PC-3 (cell line): Measurements from ENCODE around the gene FRMPD4. TPM values are rescaled to one million over a fixed set of nuclear protein-coding genes. Genes with fewer than 3 reads are reported as not detected.

Source experiments
- ATAC-seq: fragments of 200-7000 bp; cut with Tn5 transposase; 2 replicates; pipeline ENCODE4 v1.9.1; 2020; ENCODE audit warnings: mild to moderate bottlenecking, moderate library complexity
- BruUV-seq: library from RNA; stranded (reverse); fragments of 400-500 nt; replicated peaks from 2 replicates; lab custom pipeline; 2021; lab: Mats Ljungman, UMichigan
- CTCF ChIA-PET: fragments of 300-600 bp; sonication (Branson Sonifier 250); formaldehyde crosslinking; loops from one replicate; lab custom pipeline; 2022; ENCODE audit warnings: antibody characterized with exemption; lab: Charles Lee
- POLR2A ChIA-PET: fragments of 300-600 bp; sonication (Branson Sonifier 250); formaldehyde crosslinking; loops from one replicate; lab custom pipeline; 2022; ENCODE audit warnings: antibody characterized with exemption; ENCODE audit not compliant: unreplicated experiment; lab: Charles Lee
- DNase-seq: peaks from one replicate; pipeline ENCODE4 v3.0.0-alpha.2; 2015
- H2AFZ ChIP-seq: fragments of 300-600 bp; sonication (generic); 2 replicates; pipeline ENCODE4 v1.6.0; 2016; ENCODE audit warnings: antibody characterized with exemption, low read length
- H3F3A ChIP-seq: fragments of 300-600 bp; sonication (generic); one replicate; pipeline ENCODE4 v1.6.0; 2017; ENCODE audit warnings: antibody characterized with exemption, low read length, control low read depth, mild to moderate bottlenecking; ENCODE audit not compliant: unreplicated experiment
- H3K27ac ChIP-seq: fragments of 300-600 bp; sonication (generic); 2 replicates; pipeline ENCODE4 v1.5.1; 2016; ENCODE audit warnings: mild to moderate bottlenecking, low read length
- H3K27me3 ChIP-seq: fragments of 300-600 bp; sonication (generic); 2 replicates; pipeline ENCODE4 v1.6.1; 2016; ENCODE audit warnings: low read length, mixed read lengths
- H3K36me3 ChIP-seq: fragments of 300-600 bp; sonication (generic); 2 replicates; pipeline ENCODE4 v1.6.1; 2016; ENCODE audit warnings: low read depth, mixed run types, low read length, mixed read lengths
- H3K4me1 ChIP-seq: fragments of 300-600 bp; sonication (generic); 2 replicates; pipeline ENCODE4 v1.5.1; 2016; ENCODE audit warnings: low read length; ENCODE audit not compliant: insufficient read depth
- H3K4me2 ChIP-seq: fragments of 300-600 bp; sonication (generic); 2 replicates; pipeline ENCODE4 v1.6.0; 2016; ENCODE audit warnings: low read length
- H3K4me3 ChIP-seq: fragments of 300-600 bp; sonication (generic); 2 replicates; pipeline ENCODE4 v1.5.1; 2016; ENCODE audit warnings: mild to moderate bottlenecking, low read length, mixed read lengths
- H3K79me2 ChIP-seq: fragments of 300-600 bp; sonication (generic); 2 replicates; pipeline ENCODE4 v1.6.1; 2017; ENCODE audit warnings: low read length, mixed read lengths
- H3K9ac ChIP-seq: fragments of 300-600 bp; sonication (generic); 2 replicates; pipeline ENCODE4 v1.6.0; 2016; ENCODE audit warnings: mild to moderate bottlenecking, low read length
- H3K9me2 ChIP-seq: fragments of 300-600 bp; sonication (generic); replicated peaks from 2 replicates; pipeline ENCODE4 v1.6.1; 2016; ENCODE audit warnings: mixed run types, low read length, mixed read lengths
- H3K9me3 ChIP-seq: fragments of 300-600 bp; sonication (generic); 2 replicates; pipeline ENCODE4 v1.6.1; 2016; ENCODE audit warnings: low read length, mixed read lengths
- H4K20me1 ChIP-seq: fragments of 300-600 bp; sonication (generic); 2 replicates; pipeline ENCODE4 v1.6.1; 2016; ENCODE audit warnings: low read length, mixed read lengths
- CTCF ChIP-seq: fragments of 300-600 bp; sonication (generic); conservative IDR thresholded peaks from 2 replicates; pipeline ENCODE4 v1.5.1; 2017; ENCODE audit warnings: antibody characterized with exemption, low read depth, mild to moderate bottlenecking, low read length
- EZH2 ChIP-seq: fragments of 300-600 bp; sonication (generic); IDR thresholded peaks from one replicate; pipeline ENCODE4 v1.6.1; 2017; ENCODE audit warnings: antibody characterized with exemption, mild to moderate bottlenecking, low read length; ENCODE audit not compliant: unreplicated experiment
- EZH2phosphoT487 ChIP-seq: fragments of 300-600 bp; sonication (generic); IDR thresholded peaks from 2 replicates; pipeline ENCODE4 v1.6.1; 2018; ENCODE audit warnings: mild to moderate bottlenecking, antibody characterized with exemption, low read length, borderline replicate concordance
- intact Hi-C: fragments of 100-400 bp; cut with micrococcal nuclease; formaldehyde crosslinking; loops from 2 replicates; pipeline ENCODE4 v1.9.0; 2023
- total RNA-seq: library from RNA; depleted of rRNA; stranded (reverse); fragments of >200 nt; gene quantifications from 2 replicates; pipeline ENCODE4 v1.2.3, GENCODE V29; 2014

The FRMPD4 gene
- total RNA-seq, 1 experiment from 2014 or later: 0.15 TPM

GRCh38 chrX:12396584-12396983 is 258.3 kb downstream of the FRMPD4 start:
- H3K79me2 ChIP-seq: no peaks in the 10 kb centered on the region
- DNase-seq (no peak), ATAC-seq (no peak)
- H3K27ac ChIP-seq: no peak overlapping the region
- H3K9me3 ChIP-seq: no peaks in the 10 kb centered on the region
- no peak overlapping the region for H3K4me2 ChIP-seq
- no peaks in the 10 kb centered on the region for H4K20me1 ChIP-seq
- no peaks in the 10 kb centered on the region for H3K36me3 ChIP-seq
- no peaks in the 10 kb centered on the region for H3K4me1 ChIP-seq
- no peak overlapping the region for H3K4me3 ChIP-seq
- H2AFZ ChIP-seq: no peak overlapping the region
- H3K9ac ChIP-seq: no peak overlapping the region
- no peaks in the 10 kb centered on the region for H3F3A ChIP-seq
- H3K27me3 ChIP-seq: no peaks in the 10 kb centered on the region
- BruUV-seq: no TSS peak
- ChIA-PET POLR2A (interaction anchor here (0.6 kb wide), 1 partner anchor 19 kb away, joined by 3 read pairs; no protein-coding TSS in a partner anchor), CTCF (no interaction called here)
- no peaks in the 10 kb centered on the region for H3K9me2 ChIP-seq
- intact Hi-C loops: no loop called here
- TF ChIP-seq EZH2phosphoT487: no peak
- no peak for TF ChIP-seq EZH2
- TF ChIP-seq CTCF: no peak

GRCh38 chrX:12400218-12400617 is 261.9 kb downstream of the FRMPD4 start:
- Histone ChIP-seq H3F3A (no peaks in the 10 kb centered on the region), H2AFZ (no peak overlapping the region), H3K27ac (no peak overlapping the region), H3K4me3 (no peak overlapping the region), H3K9ac (no peak overlapping the region), H3K9me3 (no peaks in the 10 kb centered on the region), H3K4me2 (no peak overlapping the region), H3K9me2 (no peaks in the 10 kb centered on the region), H4K20me1 (no peaks in the 10 kb centered on the region), H3K27me3 (no peaks in the 10 kb centered on the region), H3K36me3 (no peaks in the 10 kb centered on the region), H3K4me1 (no peaks in the 10 kb centered on the region), H3K79me2 (no peaks in the 10 kb centered on the region)
- TF ChIP-seq EZH2 (no peak), EZH2phosphoT487 (no peak), CTCF (no peak)
- POLR2A ChIA-PET: no interaction called here
- intact Hi-C loops: no loop called here
- no peak for ATAC-seq
- no peak for DNase-seq
- BruUV-seq: no TSS peak
- CTCF ChIA-PET: no interaction called here

GRCh38 chrX:12401252-12401651 is 263.0 kb downstream of the FRMPD4 start:
- DNase-seq (no peak), ATAC-seq (no peak)
- ChIA-PET POLR2A (no interaction called here), CTCF (no interaction called here)
- H4K20me1 ChIP-seq: no peaks in the 10 kb centered on the region
- H3K4me3 ChIP-seq: no peak overlapping the region
- no peaks in the 10 kb centered on the region for H3K9me2 ChIP-seq
- no peak overlapping the region for H3K9ac ChIP-seq
- no peaks in the 10 kb centered on the region for H3K27me3 ChIP-seq
- no peaks in the 10 kb centered on the region for H3K9me3 ChIP-seq
- BruUV-seq: no TSS peak
- no peaks in the 10 kb centered on the region for H3K36me3 ChIP-seq
- no peaks in the 10 kb centered on the region for H3K4me1 ChIP-seq
- no peaks in the 10 kb centered on the region for H3K79me2 ChIP-seq
- intact Hi-C loops: no loop called here
- no peak overlapping the region for H3K27ac ChIP-seq
- TF ChIP-seq EZH2: no peak
- TF ChIP-seq CTCF: no peak
- no peaks in the 10 kb centered on the region for H3F3A ChIP-seq
- no peak overlapping the region for H2AFZ ChIP-seq
- H3K4me2 ChIP-seq: no peak overlapping the region
